Islet of Langerhans (tissue), 1 donor: ENCODE data around the gene HEXIM1.
"Not testable (repeated sequence)": the region's sequence is repeated elsewhere in the genome, so short reads cannot be mapped to it uniquely, and the experiment has no call there.

Experiments
- FAIRE-seq: peaks from one replicate; lab custom pipeline; 2011; peaks lifted over from hg19 to GRCh38; lab: Jason Lieb, UNC

HEXIM1 gene

DNA sequence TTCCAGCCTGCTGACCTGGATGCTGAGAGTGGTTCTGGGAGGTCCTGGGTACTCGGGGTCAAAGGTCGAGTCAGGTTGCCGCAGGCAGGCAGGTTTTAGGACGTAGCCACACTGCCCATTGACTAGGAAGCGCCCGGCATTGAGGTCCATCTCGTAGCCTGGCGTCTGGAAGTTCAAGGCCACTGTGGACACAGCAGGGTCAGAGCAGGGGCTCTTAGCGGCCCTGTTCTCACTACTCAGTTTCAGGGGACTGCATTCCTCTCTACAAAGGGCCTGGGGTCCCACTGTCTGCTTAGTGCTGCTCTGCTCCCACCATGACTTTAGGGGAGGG lies 34.9 kb upstream of the HEXIM1 start:
- FAIRE-seq, result no peak

GRCh38 chr17:45114117-45114932 lies 34.0 kb upstream of the HEXIM1 start:
- FAIRE-seq, result no peak

- FAIRE-seq, result no peak
Measured at GRCh38 chr17:45115015-45115625, 33.2 kb upstream of the HEXIM1 start.

DNA sequence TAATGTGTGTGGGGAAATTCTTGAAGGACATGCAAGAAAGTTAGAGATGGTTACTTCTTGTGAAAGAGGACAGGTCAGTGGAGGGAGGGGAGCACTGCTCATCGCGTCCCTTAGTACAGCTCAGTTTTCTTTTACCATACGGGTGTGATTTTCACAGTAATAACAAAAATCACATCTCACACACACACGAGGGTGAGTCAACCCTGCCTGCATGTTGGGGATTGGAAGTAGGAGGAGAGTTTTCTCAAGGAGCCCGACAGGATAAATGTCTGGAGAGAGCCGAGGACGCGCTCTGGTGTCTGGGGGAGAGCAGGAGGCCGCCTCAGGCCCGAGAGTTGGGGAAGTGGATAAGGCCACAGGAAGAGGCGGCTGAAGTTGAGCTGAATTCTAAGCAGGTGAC lies 32.4 kb upstream of the HEXIM1 start:
- no peak for FAIRE-seq

DNA sequence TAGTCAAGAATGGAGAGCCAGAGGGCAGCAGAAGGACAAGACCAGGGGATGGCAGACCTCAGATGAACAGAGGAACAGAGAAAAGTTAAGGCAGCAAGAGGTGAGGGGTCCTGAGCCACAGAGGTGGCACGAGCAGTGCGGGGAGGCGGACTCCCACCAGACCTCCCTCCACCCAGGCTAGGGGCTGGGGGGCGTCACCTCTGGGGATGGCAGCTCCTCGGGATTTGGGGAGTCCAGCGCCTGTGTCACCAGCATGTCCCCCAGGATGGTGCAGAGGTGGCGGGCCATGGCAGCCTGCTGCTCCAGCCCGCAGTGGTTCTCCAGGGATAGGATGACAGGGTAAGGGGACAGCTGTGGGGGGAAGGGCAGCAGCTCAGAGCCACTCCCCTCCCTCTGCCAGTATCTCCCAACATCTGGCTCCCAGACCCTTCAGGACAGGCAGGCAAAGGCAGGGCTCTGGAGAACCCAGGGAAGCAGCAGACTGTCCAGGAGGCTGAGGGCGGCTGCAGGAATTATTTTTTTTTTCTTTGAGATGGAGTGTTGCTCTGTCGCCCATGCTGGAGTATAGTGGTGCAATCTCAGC lies 31.8 kb upstream of the HEXIM1 start:
- no peak for FAIRE-seq

DNA sequence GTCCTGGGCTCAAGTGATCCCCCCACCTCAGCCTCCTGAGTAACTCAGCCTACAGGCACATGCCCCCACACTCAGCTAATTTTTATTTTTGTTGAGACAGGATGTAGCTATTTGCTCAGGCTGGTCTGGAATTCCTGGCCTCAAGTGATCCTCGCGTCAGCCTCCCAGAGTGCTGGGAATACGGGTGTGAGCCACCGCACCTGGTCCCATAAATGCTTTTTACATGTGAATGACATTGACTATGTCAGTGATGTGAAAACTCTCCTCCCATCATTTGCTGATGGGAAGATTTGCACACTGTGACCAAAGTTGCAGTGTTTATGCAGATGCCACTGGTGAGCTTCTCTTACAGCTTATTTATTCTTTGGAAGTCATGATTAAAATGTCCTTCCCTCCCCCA lies 30.9 kb upstream of the HEXIM1 start:
- no peak for FAIRE-seq

GRCh38 chr17:45117848-45118646 lies 30.2 kb upstream of the HEXIM1 start:
- no peak for FAIRE-seq

DNA sequence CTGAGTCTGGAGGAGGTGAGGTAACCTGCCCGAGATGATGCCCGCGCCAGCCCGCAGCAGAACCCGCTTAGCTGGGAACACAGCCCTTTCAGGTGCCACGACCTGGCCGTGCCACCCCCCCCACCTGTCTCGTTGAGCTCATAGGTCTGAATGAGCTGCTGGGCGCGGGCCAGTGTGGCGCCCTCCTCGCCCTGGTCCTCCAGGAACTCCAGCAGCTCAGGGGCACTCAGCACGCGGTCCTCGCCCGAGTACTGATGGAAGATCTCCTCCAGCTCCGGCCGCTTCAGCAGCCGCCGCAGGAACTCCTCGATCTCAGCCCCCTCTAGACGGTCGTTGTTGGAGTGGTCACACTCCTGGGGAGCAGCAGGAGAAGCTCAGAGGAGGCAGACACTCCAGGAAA lies 29.6 kb upstream of the HEXIM1 start:
- FAIRE-seq, result no peak

GRCh38 chr17:45119964-45120363 lies 28.3 kb upstream of the HEXIM1 start:
- no peak for FAIRE-seq

GRCh38 chr17:45120558-45120957 lies 27.7 kb upstream of the HEXIM1 start:
- no peak for FAIRE-seq

DNA sequence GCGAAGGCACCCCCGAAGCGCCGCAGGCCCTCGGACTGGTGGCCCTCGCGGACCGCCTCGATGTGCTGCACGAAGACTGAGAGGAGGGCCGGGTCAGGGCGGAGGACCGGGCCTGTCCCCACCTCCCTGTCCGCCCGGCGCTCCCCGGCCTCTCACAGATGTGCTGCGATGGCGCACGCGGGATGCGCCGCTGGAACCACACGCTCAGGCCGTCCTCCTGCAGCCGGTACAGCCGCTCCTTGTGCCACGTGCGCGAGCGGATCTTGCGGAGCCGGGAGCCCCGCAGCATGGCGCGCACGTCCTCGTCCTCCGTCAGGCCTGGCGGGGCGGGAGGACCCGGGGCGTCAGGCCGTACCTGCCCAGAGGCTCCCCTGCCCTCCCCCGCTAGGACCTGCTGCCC lies 27.2 kb upstream of the HEXIM1 start:
- no peak for FAIRE-seq

- FAIRE-seq, result no peak
Measured at GRCh38 chr17:45123076-45123770, 25.1 kb upstream of the HEXIM1 start.

GRCh38 chr17:45123930-45124796 lies 24.1 kb upstream of the HEXIM1 start:
- no peak for FAIRE-seq

GRCh38 chr17:45124797-45125122 lies 23.5 kb upstream of the HEXIM1 start:
- FAIRE-seq, result not testable (repeated sequence)

- FAIRE-seq, result no peak
Measured at GRCh38 chr17:45125509-45125908, 22.8 kb upstream of the HEXIM1 start.

DNA sequence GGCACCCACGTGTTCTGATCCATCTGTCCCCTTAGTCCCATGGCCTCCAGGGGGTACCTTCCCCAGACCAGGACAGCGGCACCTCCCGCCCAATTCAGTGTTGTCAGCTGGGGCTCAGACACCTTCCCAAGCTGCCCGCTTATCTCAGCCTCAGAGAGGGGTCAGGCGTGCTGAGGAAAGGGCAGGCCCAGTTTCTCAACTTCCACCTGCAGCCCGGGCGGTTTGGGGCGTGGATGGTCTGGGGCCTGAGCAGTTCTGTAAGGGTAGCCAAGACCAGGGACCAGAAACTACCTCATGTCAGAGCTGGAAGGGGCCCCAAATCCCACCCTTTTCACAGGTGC lies 21.1 kb upstream of the HEXIM1 start:
- FAIRE-seq, result no peak

- FAIRE-seq, result no peak
Measured at GRCh38 chr17:45127548-45128300, 20.6 kb upstream of the HEXIM1 start.

DNA sequence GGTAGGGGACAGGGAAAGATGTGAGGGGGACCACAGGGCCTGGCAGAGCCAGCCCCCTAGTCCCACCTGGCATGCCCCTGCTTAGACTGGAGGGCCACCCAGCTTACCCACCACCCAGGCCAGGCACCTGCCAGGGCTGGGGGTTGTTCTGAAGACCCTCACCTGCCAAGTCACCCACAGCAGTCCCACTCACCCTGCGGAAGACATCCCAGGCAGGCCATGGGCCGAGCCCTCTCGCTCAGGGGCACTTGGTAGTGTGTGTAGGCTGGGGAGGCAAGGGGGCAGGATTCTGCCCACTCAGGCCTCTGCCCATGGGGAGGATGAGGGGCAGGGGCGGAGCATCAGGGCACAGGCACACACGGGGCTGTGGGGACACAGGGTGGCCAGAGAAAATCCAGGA lies 19.9 kb upstream of the HEXIM1 start:
- no peak for FAIRE-seq

- FAIRE-seq, result no peak
Measured at GRCh38 chr17:45128989-45129388, 19.3 kb upstream of the HEXIM1 start.

DNA sequence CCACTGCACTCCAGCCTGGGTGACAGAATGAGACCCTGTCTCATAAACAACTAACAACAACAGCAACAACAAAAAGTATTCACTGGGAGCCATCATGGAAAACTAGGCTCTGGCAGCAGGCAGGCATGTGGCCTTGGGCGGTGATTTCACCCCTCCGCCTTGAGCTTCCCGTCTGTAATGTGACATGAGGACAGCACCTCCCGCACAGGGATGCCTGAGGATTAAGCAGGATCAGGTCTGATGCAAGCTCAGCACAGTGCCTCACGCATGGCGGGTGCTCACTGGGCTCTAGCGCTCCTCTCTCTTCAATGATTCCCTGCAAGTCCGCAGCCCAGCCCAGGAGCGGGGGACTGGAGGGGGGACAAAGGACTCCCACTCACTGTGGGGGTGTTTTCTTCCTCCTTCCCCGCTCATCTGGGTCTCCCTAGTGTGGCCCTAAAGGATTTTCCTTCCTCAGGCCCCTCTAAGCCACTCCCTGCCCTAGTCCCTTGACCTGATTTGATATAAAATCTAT lies 18.8 kb upstream of the HEXIM1 start:
- FAIRE-seq, result no peak
